Endodermal cell (in vitro differentiated cells): ENCODE data around the gene GNE. TPM values are rescaled to one million over a fixed set of nuclear protein-coding genes. Genes with fewer than 3 reads are reported as not detected.

Experiments used
- DNase-seq: peaks from one replicate; pipeline ENCODE4 v3.0.0-alpha.2; 2017
- H3K27ac ChIP-seq: 2 replicates; pipeline ENCODE4 v1.5.1; 2013; ENCODE audit warnings: mild to moderate bottlenecking, low read depth, low read length, moderate library complexity
- H3K27me3 ChIP-seq: 2 replicates; pipeline ENCODE4 v1.6.1; 2013; ENCODE audit warnings: mild to moderate bottlenecking, low read length, moderate library complexity; ENCODE audit not compliant: insufficient read depth, control insufficient read depth, poor library complexity, severe bottlenecking
- H3K36me3 ChIP-seq: 2 replicates; pipeline ENCODE4 v1.7.0; 2013; ENCODE audit warnings: mild to moderate bottlenecking, low read length, moderate library complexity; ENCODE audit not compliant: control insufficient read depth, insufficient read depth
- H3K4me1 ChIP-seq: one replicate; pipeline ENCODE4 v1.7.0; 2013; ENCODE audit warnings: low read length; ENCODE audit not compliant: control insufficient read depth, insufficient read depth
- H3K4me3 ChIP-seq: 2 replicates; pipeline ENCODE4 v1.5.1; 2013; ENCODE audit warnings: mild to moderate bottlenecking, low read length, moderate library complexity
- H3K9ac ChIP-seq: 2 replicates; pipeline ENCODE4 v1.6.1; 2013; ENCODE audit warnings: mild to moderate bottlenecking, low read length, moderate library complexity; ENCODE audit not compliant: poor library complexity, severe bottlenecking; ENCODE audit errors: extremely low read depth
- H3K9me3 ChIP-seq: 2 replicates; pipeline ENCODE4 v1.6.1; 2013; ENCODE audit warnings: mild to moderate bottlenecking, low read length, moderate library complexity; ENCODE audit not compliant: control insufficient read depth
- H3K27ac Mint-ChIP-seq: 2 replicates; pipeline ENCODE4 v1.8.0; 2020; ENCODE audit warnings: mixed read lengths
- H3K27me3 Mint-ChIP-seq: 2 replicates; pipeline ENCODE4 v1.8.0; 2021; ENCODE audit warnings: mild to moderate bottlenecking, mixed read lengths; ENCODE audit not compliant: insufficient read depth
- H3K36me3 Mint-ChIP-seq: 2 replicates; pipeline ENCODE4 v1.8.0; 2020; ENCODE audit warnings: low read depth, mixed read lengths
- H3K4me1 Mint-ChIP-seq: 2 replicates; pipeline ENCODE4 v1.8.0; 2020; ENCODE audit warnings: mixed read lengths
- H3K4me3 Mint-ChIP-seq: 2 replicates; pipeline ENCODE4 v1.8.0; 2020; ENCODE audit warnings: mild to moderate bottlenecking, moderate library complexity, mixed read lengths
- H3K9me3 Mint-ChIP-seq: 2 replicates; pipeline ENCODE4 v1.8.0; 2020; ENCODE audit warnings: mild to moderate bottlenecking, mixed read lengths
- WGBS, 2 experiments: methylation state at CpG; one replicate each; pipeline versions ENCODE4 v1.1.5 to v1.1.7; 2013; ENCODE audit warnings: missing lambda C conversion rate in 2 of 2, mixed read lengths in 1 of 2; ENCODE audit not compliant: insufficient coverage in 1 of 2, insufficient read length in 1 of 2; 5-methylcytosine and 5-hydroxymethylcytosine counted together
- total RNA-seq, 2 donors: library from RNA; stranded (reverse); fragmentation: NEBNext Ultra II Directional in 1 of 2; extraction: Animal tissue kit (Norgen Biotek cat#: 25700) in 1 of 2; gene quantifications; 2 replicates in 1 of 2; 3 replicates in 1 of 2; pipeline ENCODE4 v1.2.1, GENCODE V29; 2021
- TF ChIP-seq, protein P1 (sequence below): fragments of 200-600 bp; sonication (generic); conservative IDR thresholded peaks from 2 replicates; pipeline ENCODE4 v1.5.0; 2021; ENCODE audit warnings: antibody characterized with exemption, mild to moderate bottlenecking

GNE gene
- total RNA-seq, 2 donors from 2014 or later: 5.6 to 7.0 TPM

GRCh38 chr9:36290996-36291395 lies 32.7 kb upstream of the GNE start:
- H3K4me1 Mint-ChIP-seq: peaks cover 27% of the 10 kb centered on the region
- H3K27me3 ChIP-seq: no peaks in the 10 kb centered on the region
- DNase-seq: no peak
- peaks cover 2% of the 10 kb centered on the region for H3K36me3 Mint-ChIP-seq
- H3K27ac ChIP-seq: no peak overlapping the region
- H3K4me3 Mint-ChIP-seq: no peak overlapping the region
- 87 to 100% methylated on average over 3 of the region's 3 CpGs for WGBS, 2 experiments
- H3K36me3 ChIP-seq: no peaks in the 10 kb centered on the region
- peaks cover 4% of the 10 kb centered on the region for H3K4me1 ChIP-seq
- no peaks in the 10 kb centered on the region for H3K9me3 Mint-ChIP-seq
- no peak overlapping the region for H3K4me3 ChIP-seq
- H3K27me3 Mint-ChIP-seq: no peaks in the 10 kb centered on the region
- TF ChIP-seq, protein P1, sequence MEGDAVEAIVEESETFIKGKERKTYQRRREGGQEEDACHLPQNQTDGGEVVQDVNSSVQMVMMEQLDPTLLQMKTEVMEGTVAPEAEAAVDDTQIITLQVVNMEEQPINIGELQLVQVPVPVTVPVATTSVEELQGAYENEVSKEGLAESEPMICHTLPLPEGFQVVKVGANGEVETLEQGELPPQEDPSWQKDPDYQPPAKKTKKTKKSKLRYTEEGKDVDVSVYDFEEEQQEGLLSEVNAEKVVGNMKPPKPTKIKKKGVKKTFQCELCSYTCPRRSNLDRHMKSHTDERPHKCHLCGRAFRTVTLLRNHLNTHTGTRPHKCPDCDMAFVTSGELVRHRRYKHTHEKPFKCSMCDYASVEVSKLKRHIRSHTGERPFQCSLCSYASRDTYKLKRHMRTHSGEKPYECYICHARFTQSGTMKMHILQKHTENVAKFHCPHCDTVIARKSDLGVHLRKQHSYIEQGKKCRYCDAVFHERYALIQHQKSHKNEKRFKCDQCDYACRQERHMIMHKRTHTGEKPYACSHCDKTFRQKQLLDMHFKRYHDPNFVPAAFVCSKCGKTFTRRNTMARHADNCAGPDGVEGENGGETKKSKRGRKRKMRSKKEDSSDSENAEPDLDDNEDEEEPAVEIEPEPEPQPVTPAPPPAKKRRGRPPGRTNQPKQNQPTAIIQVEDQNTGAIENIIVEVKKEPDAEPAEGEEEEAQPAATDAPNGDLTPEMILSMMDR: no peak
- H3K9ac ChIP-seq: no peak overlapping the region
- H3K27ac Mint-ChIP-seq: no peak overlapping the region
- no peaks in the 10 kb centered on the region for H3K9me3 ChIP-seq

- no peaks in the 10 kb centered on the region for H3K36me3 ChIP-seq
- no peak for DNase-seq
Measured at GRCh38 chr9:36289836-36290435, 31.7 kb upstream of the GNE start.

GRCh38 chr9:36288070-36288469 lies 29.8 kb upstream of the GNE start:
- Histone ChIP-seq H3K27me3 (no peaks in the 10 kb centered on the region), H3K9me3 (no peaks in the 10 kb centered on the region), H3K9ac (no peak overlapping the region), H3K36me3 (no peaks in the 10 kb centered on the region), H3K27ac (no peak overlapping the region), H3K4me3 (no peak overlapping the region), H3K4me1 (peaks cover 4% of the 10 kb centered on the region)
- Mint-ChIP-seq H3K4me1 (peaks cover 26% of the 10 kb centered on the region), H3K36me3 (peaks cover 6% of the 10 kb centered on the region), H3K27me3 (no peaks in the 10 kb centered on the region), H3K9me3 (no peaks in the 10 kb centered on the region), H3K4me3 (no peak overlapping the region), H3K27ac (no peak overlapping the region)
- WGBS, 2 experiments: 92 to 94% methylated on average over 2 to 3 of the region's 3 CpGs
- TF ChIP-seq, protein P1: no peak
- DNase-seq: no peak

More at GRCh38 chr9:36289836-36290435, 31.7 kb upstream of the GNE start:
- 93% methylated on average over 3 of the region's 3 CpGs; no CpG with 5 or more reads in 1 of the 2 experiments for WGBS, 2 experiments
- Histone ChIP-seq H3K4me1 (peaks cover 4% of the 10 kb centered on the region), H3K9ac (no peak overlapping the region), H3K9me3 (no peaks in the 10 kb centered on the region), H3K27ac (no peak overlapping the region), H3K4me3 (no peak overlapping the region), H3K27me3 (no peaks in the 10 kb centered on the region)
- TF ChIP-seq, protein P1: no peak
- Mint-ChIP-seq H3K9me3 (no peaks in the 10 kb centered on the region), H3K36me3 (peaks cover 4% of the 10 kb centered on the region), H3K4me1 (peaks cover 27% of the 10 kb centered on the region), H3K27me3 (no peaks in the 10 kb centered on the region), H3K27ac (no peak overlapping the region), H3K4me3 (no peak overlapping the region)
